Endothelial cell of umbilical vein (primary cell): Measurements from ENCODE around the gene DENND1A. TPM values are rescaled to one million over a fixed set of nuclear protein-coding genes. Genes with fewer than 3 reads are reported as not detected.

ENCODE experiments used
- BruUV-seq: library from RNA; stranded (reverse); fragments of 400-500 nt; replicated peaks from 2 replicates; lab custom pipeline; 2021; lab: Mats Ljungman, UMichigan
- CTCF ChIA-PET: fragments of 300-600, 350-600 bp; sonication (Branson Sonifier 250); formaldehyde crosslinking; loops from one replicate; lab custom pipeline; 2021; ENCODE audit warnings: antibody characterized with exemption, inconsistent platforms; lab: Charles Lee
- POLR2A ChIA-PET: fragments of 300-600, 350-600 bp; sonication (Branson Sonifier 250); formaldehyde crosslinking; loops from one replicate; lab custom pipeline; 2021; ENCODE audit warnings: antibody characterized with exemption, inconsistent platforms; lab: Charles Lee
- DNase-seq: peaks from one replicate; pipeline ENCODE4 v3.0.0-alpha.2; 2011; ENCODE audit warnings: low read depth, low spot score
- FAIRE-seq: peaks from 2 replicates; lab custom pipeline; 2011; peaks lifted over from hg19 to GRCh38; lab: Jason Lieb, UNC
- H2AFZ ChIP-seq: 2 replicates; pipeline ENCODE4 v1.6.0; 2012; ENCODE audit warnings: low read depth, low read length, control low read depth, inconsistent platforms
- H3K27ac ChIP-seq: 2 replicates; pipeline ENCODE4 v1.5.1; 2011; ENCODE audit warnings: low read depth, mild to moderate bottlenecking, control low read depth, low read length, moderate library complexity; ENCODE audit not compliant: insufficient read depth
- H3K27me3 ChIP-seq, 2 experiments: 2 replicates each; pipeline versions ENCODE4 v1.6.0 to v1.6.1; 2011; ENCODE audit warnings: low read length in 2 of 2, mixed read lengths in 1 of 2; ENCODE audit not compliant: control insufficient read depth in 2 of 2, insufficient read depth in 2 of 2
- H3K36me3 ChIP-seq, 2 experiments: 2 replicates in 1 of 2; 3 replicates in 1 of 2; pipeline ENCODE4 v1.5.1; 2011; ENCODE audit warnings: low read length in 2 of 2, mild to moderate bottlenecking in 1 of 2, moderate library complexity in 1 of 2; ENCODE audit not compliant: control insufficient read depth in 2 of 2, insufficient read depth in 2 of 2; ENCODE audit errors: extremely low read depth in 1 of 2
- H3K4me1 ChIP-seq: 3 replicates; pipeline ENCODE4 v1.5.1; 2011; ENCODE audit warnings: mild to moderate bottlenecking, low read length; ENCODE audit not compliant: control insufficient read depth, insufficient read depth; ENCODE audit errors: extremely low read depth
- H3K4me2 ChIP-seq: 2 replicates; pipeline ENCODE4 v1.6.1; 2011; ENCODE audit warnings: low read length, control low read depth, mixed read lengths; ENCODE audit not compliant: insufficient read depth
- H3K4me3 ChIP-seq, 3 experiments: fragments of 200-600 bp in 1 of 3; sonication (generic), shearing (Covaris generic) in 1 of 3; replicated peaks in 1 of 3; 2 replicates each; pipeline ENCODE4 v1.5.1; 2011 to 2016; ENCODE audit warnings: control low read depth in 3 of 3, low read length in 3 of 3, mild to moderate bottlenecking in 2 of 3, inconsistent platforms in 1 of 3, low read depth in 1 of 3, moderate library complexity in 1 of 3; ENCODE audit not compliant: insufficient read depth in 1 of 3
- H3K79me2 ChIP-seq: 2 replicates; pipeline ENCODE4 v1.6.0; 2012; ENCODE audit warnings: low read length, inconsistent platforms; ENCODE audit not compliant: control insufficient read depth, insufficient read depth
- H3K9ac ChIP-seq: replicated peaks from 2 replicates; pipeline ENCODE3; 2011; ENCODE audit warnings: low read length, control low read depth; ENCODE audit not compliant: insufficient read depth; ENCODE audit errors: extremely low read depth
- H3K9me1 ChIP-seq: replicated peaks from 3 replicates; pipeline ENCODE4 v1.6.0; 2011; ENCODE audit warnings: mild to moderate bottlenecking, low read length; ENCODE audit not compliant: control insufficient read depth, insufficient read depth; ENCODE audit errors: extremely low read depth
- H3K9me3 ChIP-seq: replicated peaks from 2 replicates; pipeline ENCODE4 v1.5.1; 2012; ENCODE audit warnings: low read length, inconsistent platforms; ENCODE audit not compliant: control insufficient read depth, insufficient read depth
- H4K20me1 ChIP-seq: replicated peaks from 2 replicates; pipeline ENCODE3; 2011; ENCODE audit warnings: mild to moderate bottlenecking, low read length; ENCODE audit not compliant: control insufficient read depth, insufficient read depth; ENCODE audit errors: extremely low read depth
- EZH2 ChIP-seq: IDR thresholded peaks from 2 replicates; pipeline ENCODE4 v1.6.1; 2012; ENCODE audit warnings: borderline replicate concordance, low read depth, mild to moderate bottlenecking, moderate library complexity, low read length, inconsistent platforms; ENCODE audit not compliant: severe bottlenecking
- FOS ChIP-seq: IDR thresholded peaks from 2 replicates; pipeline ENCODE4 v1.6.1; 2011; ENCODE audit warnings: mild to moderate bottlenecking, low read length, moderate library complexity, borderline replicate concordance; ENCODE audit not compliant: insufficient read depth
- GATA2 ChIP-seq: IDR thresholded peaks from 2 replicates; pipeline ENCODE4 v1.7.0; 2011; ENCODE audit warnings: low read depth, mild to moderate bottlenecking, moderate library complexity, mixed read lengths, low read length; ENCODE audit not compliant: insufficient read length, insufficient read depth
- JUN ChIP-seq: IDR thresholded peaks from 2 replicates; pipeline ENCODE4 v1.6.1; 2011; ENCODE audit warnings: borderline replicate concordance, low read depth; ENCODE audit not compliant: insufficient read length, insufficient read depth
- MYC ChIP-seq: IDR thresholded peaks from one replicate; pipeline ENCODE4 v1.6.1; 2011; ENCODE audit warnings: mild to moderate bottlenecking, low read depth, low read length
- POLR2A ChIP-seq: IDR thresholded peaks from 2 replicates; pipeline ENCODE4 v1.6.1; 2012; ENCODE audit warnings: low read depth, mild to moderate bottlenecking, control low read depth, low read length
- POLR2AphosphoS5 ChIP-seq: IDR thresholded peaks from 2 replicates; pipeline ENCODE4 v1.6.1; 2012; ENCODE audit warnings: low read depth, mild to moderate bottlenecking, control low read depth, low read length, moderate library complexity; ENCODE audit not compliant: insufficient read depth
- dilution Hi-C: fragments of 300-500 bp; cut with MboI; formaldehyde crosslinking; loops from one replicate; pipeline ENCODE4 v1.15.0; 2019; ENCODE audit warnings: low sequenced_read_pairs; ENCODE audit not compliant: extremely low pct_ligation_motif_present
- intact Hi-C: fragments of 100-400 bp; cut with micrococcal nuclease; formaldehyde crosslinking; loops from one replicate; pipeline ENCODE4 v1.10.0; 2022
- polyA plus RNA-seq, 4 experiments: library from polyadenylated mRNA; depleted of rRNA in 3 of 4; stranded (reverse) in 3 of 4; unstranded in 1 of 4; fragments of >200 nt; gene quantifications; 2 replicates each; pipeline versions ENCODE4 v1.2.1 to v1.2.3, GENCODE V29; 2011 to 2012; ENCODE audit warnings: missing spikeins in 1 of 4
- total RNA-seq: library from RNA; stranded (reverse); gene quantifications from 2 replicates; pipeline ENCODE4 v1.2.3, GENCODE V29; 2021
- TF ChIP-seq, protein P1 (sequence below): IDR thresholded peaks from 2 replicates; pipeline ENCODE4 v1.6.1; 2011; ENCODE audit not compliant: insufficient read depth, insufficient read length
- TF ChIP-seq, protein P2 (sequence below), 2 donors: IDR thresholded peaks; 1 replicate in 1 of 2; 2 replicates in 1 of 2; pipeline ENCODE4 v1.5.1; 2011; ENCODE audit warnings: low read length in 2 of 2, mild to moderate bottlenecking in 2 of 2, moderate library complexity in 2 of 2, control low read depth in 1 of 2, inconsistent platforms in 1 of 2, low read depth in 1 of 2; ENCODE audit not compliant: insufficient read depth in 1 of 2; ENCODE audit errors: extremely low read depth in 1 of 2

Gene DENND1A
- total and polyA plus RNA-seq, 2 donors (not counting 3 experiments of a cell fraction or from before 2014, with no cell fraction given): 18.5 to 24.5 TPM

DNA sequence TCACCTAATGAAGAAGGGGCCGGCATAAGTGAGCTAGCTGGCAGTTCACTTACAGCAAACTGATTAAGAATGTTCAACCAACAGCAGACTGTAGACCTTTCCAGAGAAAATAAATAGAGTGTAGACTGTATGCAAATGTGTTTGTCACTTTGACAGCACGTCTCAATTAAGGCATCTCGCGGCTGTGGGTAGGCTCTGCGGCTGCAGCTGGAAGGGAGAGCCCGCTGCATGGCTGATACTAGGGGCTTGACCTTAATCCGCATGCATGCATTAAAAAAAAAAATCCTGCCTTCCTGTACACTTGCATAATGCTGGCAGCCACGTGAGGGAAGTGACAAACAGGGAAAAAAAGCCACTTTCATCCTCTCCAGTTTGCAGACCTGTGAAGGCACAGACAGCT, 491.6 kb downstream of the DENND1A start:
- POLR2A ChIA-PET: no interaction called here
- peak; percentile 47 for DNase-seq

More for the DNA sequence above, 491.6 kb downstream of the DENND1A start:
- peaks cover 8% of the 10 kb centered on the region for H3K4me1 ChIP-seq
- H3K36me3 ChIP-seq: no peaks in the 10 kb centered on the region
- no peak overlapping the region for H2AFZ ChIP-seq
- H3K27me3 ChIP-seq: no peaks in the 10 kb centered on the region
- H3K9ac ChIP-seq: no peak overlapping the region
- CTCF ChIA-PET: interaction anchor here (0.6 to 1.6 kb wide), 2 partner anchors 10 to 36 kb away, joined by 3 to 4 read pairs; no protein-coding TSS in a partner anchor
- peak; percentile 56 for FAIRE-seq
- intact Hi-C loops (no loop called here), dilution Hi-C loops (no loop called here)
- TF ChIP-seq JUN (no peak), MYC (no peak), GATA2 (no peak), EZH2 (no peak), POLR2AphosphoS5 (no peak), FOS (no peak), POLR2A (no peak)
- TF ChIP-seq, protein P1, sequence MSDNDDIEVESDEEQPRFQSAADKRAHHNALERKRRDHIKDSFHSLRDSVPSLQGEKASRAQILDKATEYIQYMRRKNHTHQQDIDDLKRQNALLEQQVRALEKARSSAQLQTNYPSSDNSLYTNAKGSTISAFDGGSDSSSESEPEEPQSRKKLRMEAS: no peak
- TF ChIP-seq, protein P2, sequence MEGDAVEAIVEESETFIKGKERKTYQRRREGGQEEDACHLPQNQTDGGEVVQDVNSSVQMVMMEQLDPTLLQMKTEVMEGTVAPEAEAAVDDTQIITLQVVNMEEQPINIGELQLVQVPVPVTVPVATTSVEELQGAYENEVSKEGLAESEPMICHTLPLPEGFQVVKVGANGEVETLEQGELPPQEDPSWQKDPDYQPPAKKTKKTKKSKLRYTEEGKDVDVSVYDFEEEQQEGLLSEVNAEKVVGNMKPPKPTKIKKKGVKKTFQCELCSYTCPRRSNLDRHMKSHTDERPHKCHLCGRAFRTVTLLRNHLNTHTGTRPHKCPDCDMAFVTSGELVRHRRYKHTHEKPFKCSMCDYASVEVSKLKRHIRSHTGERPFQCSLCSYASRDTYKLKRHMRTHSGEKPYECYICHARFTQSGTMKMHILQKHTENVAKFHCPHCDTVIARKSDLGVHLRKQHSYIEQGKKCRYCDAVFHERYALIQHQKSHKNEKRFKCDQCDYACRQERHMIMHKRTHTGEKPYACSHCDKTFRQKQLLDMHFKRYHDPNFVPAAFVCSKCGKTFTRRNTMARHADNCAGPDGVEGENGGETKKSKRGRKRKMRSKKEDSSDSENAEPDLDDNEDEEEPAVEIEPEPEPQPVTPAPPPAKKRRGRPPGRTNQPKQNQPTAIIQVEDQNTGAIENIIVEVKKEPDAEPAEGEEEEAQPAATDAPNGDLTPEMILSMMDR (IDR thresholded peaks at IDR 0.05; ENCODE audit: extremely low read depth in 1 of 2, insufficient read depth in 1 of 2, low read depth in 1 of 2, low read length in 2 of 2): no peak
- no peak overlapping the region for H3K27ac ChIP-seq
- no peaks in the 10 kb centered on the region for H3K9me3 ChIP-seq
- H3K9me1 ChIP-seq: no peaks in the 10 kb centered on the region
- no peak overlapping the region for H3K4me2 ChIP-seq
- BruUV-seq: no TSS peak
- no peak overlapping the region for H3K4me3 ChIP-seq
- H3K79me2 ChIP-seq: no peaks in the 10 kb centered on the region
- no peaks in the 10 kb centered on the region for H4K20me1 ChIP-seq
